Mesothelial cell of epicardium (in vitro differentiated cells): Measurements from ENCODE around the gene ZNF609. TPM values are rescaled to one million over a fixed set of nuclear protein-coding genes. Genes with fewer than 3 reads are reported as not detected.

Source experiments
- DNase-seq, 2 experiments: peaks; one replicate each; pipeline ENCODE4 v3.0.0; 2021; ENCODE audit warnings: low spot score in 2 of 2; ENCODE audit not compliant: unreplicated experiment in 2 of 2
- H3K27ac Mint-ChIP-seq: 2 replicates; pipeline ENCODE4 v1.8.0; 2021; ENCODE audit warnings: mixed read lengths
- H3K27me3 Mint-ChIP-seq: 2 replicates; pipeline ENCODE4 v1.8.0; 2021; ENCODE audit warnings: low read depth, mixed read lengths
- H3K36me3 Mint-ChIP-seq: 2 replicates; pipeline ENCODE4 v1.8.0; 2021; ENCODE audit warnings: mixed read lengths
- H3K4me1 Mint-ChIP-seq: 2 replicates; pipeline ENCODE4 v1.8.0; 2021; ENCODE audit warnings: mixed read lengths
- H3K4me3 Mint-ChIP-seq: 2 replicates; pipeline ENCODE4 v1.8.0; 2021; ENCODE audit warnings: mild to moderate bottlenecking, moderate library complexity, mixed read lengths
- H3K9me3 Mint-ChIP-seq: 2 replicates; pipeline ENCODE4 v1.8.0; 2021; ENCODE audit warnings: mixed read lengths
- CTCF ChIP-seq: fragments of 200-600 bp; sonication (generic); IDR thresholded peaks from one replicate; pipeline ENCODE4 v1.5.0; 2021; ENCODE audit warnings: antibody characterized with exemption; ENCODE audit not compliant: unreplicated experiment
- total RNA-seq: library from RNA; stranded (reverse); gene quantifications from 3 replicates; pipeline ENCODE4 v1.2.1, GENCODE V29; 2021

The ZNF609 gene
- total RNA-seq, 1 donor from 2014 or later: 76.0 TPM

- Mint-ChIP-seq H3K4me1 (peaks cover 7% of the 10 kb centered on the region), H3K36me3 (no peaks in the 10 kb centered on the region), H3K9me3 (no peaks in the 10 kb centered on the region), H3K4me3 (no peak overlapping the region), H3K27me3 (no peaks in the 10 kb centered on the region), H3K27ac (peak overlapping the region; percentile 19)
- peak; percentile 78 to 95 for DNase-seq
- peak; percentile 82 for TF ChIP-seq CTCF
These were observed 270.8 kb downstream of the ZNF609 start for GRCh38 chr15:64731012-64731804.

- no peak overlapping the region for H3K27ac Mint-ChIP-seq
- H3K4me1 Mint-ChIP-seq: peaks cover 7% of the 10 kb centered on the region
- no peaks in the 10 kb centered on the region for H3K9me3 Mint-ChIP-seq
- no peak for DNase-seq
- no peaks in the 10 kb centered on the region for H3K27me3 Mint-ChIP-seq
- no peak overlapping the region for H3K4me3 Mint-ChIP-seq
- no peak for TF ChIP-seq CTCF
- no peaks in the 10 kb centered on the region for H3K36me3 Mint-ChIP-seq
These were observed 271.4 kb downstream of the ZNF609 start for GRCh38 chr15:64731805-64732151.

GRCh38 chr15:64732156-64732860 is 271.9 kb downstream of the ZNF609 start:
- Mint-ChIP-seq H3K27ac (no peak overlapping the region), H3K4me1 (peaks cover 7% of the 10 kb centered on the region), H3K27me3 (no peaks in the 10 kb centered on the region), H3K4me3 (no peak overlapping the region), H3K9me3 (no peaks in the 10 kb centered on the region), H3K36me3 (no peaks in the 10 kb centered on the region)
- DNase-seq: no peak
- TF ChIP-seq CTCF: no peak

Other genes with a start within 250 kb of the ZNF609 start
- gene CSNK1G1, start 104.4 kb upstream of the ZNF609 start, total RNA-seq: 22.9 to 27.1 TPM (median 25.5 TPM) in 3 replicates
- 13.8 to 16.6 TPM (median 14.2 TPM) in 3 replicates for gene PCLAF, start 79.1 kb upstream of the ZNF609 start, total RNA-seq
- gene TRIP4, start 72.7 kb upstream of the ZNF609 start, total RNA-seq: 22.0 to 22.7 TPM (median 22.6 TPM) in 3 replicates